ACC112 (cell line): Measurements from ENCODE around the gene SAMD11.

ENCODE experiments used
- H2AFZ ChIP-seq: fragments of 200-600 bp; sonication (generic); one replicate; pipeline ENCODE4 v1.6.0; 2017; ENCODE audit warnings: antibody characterized with exemption, low read length; ENCODE audit not compliant: unreplicated experiment
- H3K27ac ChIP-seq: fragments of 200-600 bp; sonication (generic); 2 replicates; pipeline ENCODE4 v1.5.1; 2014; ENCODE audit warnings: low read depth, mild to moderate bottlenecking, antibody characterized with exemption, low read length, moderate library complexity
- H3K27me3 ChIP-seq: fragments of 200-600 bp; sonication (generic); 2 replicates; pipeline ENCODE4 v1.6.1; 2014; ENCODE audit warnings: mild to moderate bottlenecking, antibody characterized with exemption, low read length, moderate library complexity, mixed read lengths; ENCODE audit not compliant: insufficient read depth
- H3K36me3 ChIP-seq: fragments of 200-600 bp; sonication (generic); 2 replicates; pipeline ENCODE4 v1.6.1; 2016; ENCODE audit warnings: mild to moderate bottlenecking, antibody characterized with exemption, low read length, moderate library complexity, mixed read lengths; ENCODE audit not compliant: insufficient read depth
- H3K4me1 ChIP-seq: fragments of 200-600 bp; sonication (generic); one replicate; pipeline ENCODE4 v1.6.1; 2016; ENCODE audit warnings: low read length, mixed read lengths; ENCODE audit not compliant: insufficient read depth, unreplicated experiment, control insufficient read depth
- H3K4me3 ChIP-seq: fragments of 200-600 bp; sonication (generic); 2 replicates; pipeline ENCODE4 v1.5.1; 2014; ENCODE audit warnings: mild to moderate bottlenecking, low read depth, low read length
- H3K79me2 ChIP-seq: fragments of 200-600 bp; sonication (generic); one replicate; pipeline ENCODE4 v1.6.0; 2016; ENCODE audit warnings: low read length; ENCODE audit not compliant: control insufficient read depth, unreplicated experiment, insufficient read depth

The SAMD11 gene

DNA sequence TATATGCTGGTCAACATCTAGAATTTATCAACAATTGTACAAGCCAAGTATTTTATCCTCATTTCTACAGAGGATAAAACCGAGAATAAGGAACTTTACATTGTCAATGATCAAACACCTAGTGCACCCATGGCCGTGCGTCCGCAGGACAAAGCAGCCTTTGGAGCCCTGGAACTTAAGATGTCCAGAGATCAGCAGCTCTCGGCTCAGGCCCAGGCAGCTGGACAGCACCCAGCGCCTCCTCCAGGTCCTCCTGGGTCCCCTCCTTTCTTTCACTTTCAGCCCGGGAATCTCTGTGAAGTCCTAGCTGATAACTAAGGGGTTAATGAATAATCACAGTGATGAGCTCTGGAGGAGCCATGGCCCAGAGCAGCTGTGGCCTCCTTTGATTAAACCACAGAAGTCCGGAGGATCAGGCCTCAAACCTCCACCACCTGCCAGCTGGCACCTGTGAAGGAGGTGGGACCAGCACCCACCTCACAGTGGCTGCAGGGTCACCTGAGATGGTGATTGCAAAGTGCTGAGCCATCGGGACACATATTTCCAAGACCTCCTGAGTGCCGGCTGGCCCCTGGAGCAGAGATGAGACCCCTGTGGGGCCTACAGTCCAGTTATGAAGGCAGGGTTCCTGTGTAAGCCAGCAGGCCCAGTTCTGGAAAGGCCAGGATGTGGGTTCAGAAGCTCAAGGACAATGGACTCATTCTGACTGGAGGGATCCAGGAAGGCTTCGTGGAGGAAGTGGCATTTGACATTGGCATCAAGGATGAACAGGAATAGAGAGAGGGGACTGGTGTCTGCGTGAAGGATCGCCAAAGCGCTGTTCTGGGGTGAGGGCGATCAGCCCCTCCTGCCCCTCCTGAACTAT, 11.6 kb upstream of the SAMD11 start:
- Histone ChIP-seq H3K36me3 (no peaks in the 10 kb centered on the region), H3K4me1 (peaks cover 12% of the 10 kb centered on the region), H3K27ac (no peak overlapping the region)

DNA sequence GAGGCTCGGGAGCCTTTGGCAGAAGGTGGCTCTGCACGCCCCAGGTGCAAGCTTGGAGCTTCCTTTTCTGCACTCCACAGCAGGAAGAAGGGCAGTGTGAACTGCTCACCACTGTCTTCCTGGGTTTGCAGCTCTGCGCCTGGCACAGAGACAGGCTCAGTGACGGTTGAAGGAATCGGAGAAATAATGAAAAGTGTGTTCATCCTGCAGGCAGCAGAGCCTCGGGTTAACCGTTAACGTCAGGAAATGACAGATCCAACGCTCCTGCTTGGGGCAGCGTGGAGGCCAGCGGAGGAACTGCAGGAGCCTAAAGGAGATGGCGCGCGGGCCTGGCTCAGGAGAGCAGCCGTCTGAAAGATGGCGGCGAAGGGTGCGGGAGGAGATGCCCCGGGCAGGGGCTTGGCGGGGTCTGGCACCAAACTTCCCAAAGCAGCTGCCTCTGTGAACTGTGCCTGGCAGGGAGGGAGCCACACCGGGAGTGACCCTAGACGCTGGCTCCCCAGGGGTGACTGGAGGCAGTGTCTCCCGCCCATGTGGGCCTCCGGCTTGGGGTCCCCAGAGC, 10.9 kb upstream of the SAMD11 start:
- Histone ChIP-seq H3K79me2 (no peaks in the 10 kb centered on the region), H3K4me3 (no peak overlapping the region), H3K4me1 (peaks cover 12% of the 10 kb centered on the region), H3K27ac (no peak overlapping the region), H3K36me3 (no peaks in the 10 kb centered on the region), H2AFZ (no peak overlapping the region), H3K27me3 (peaks cover 17% of the 10 kb centered on the region; the same call in 1 of the 2 replicates)

More for the DNA sequence above, 11.6 kb upstream of the SAMD11 start:
- Histone ChIP-seq H3K4me3 (no peak overlapping the region), H2AFZ (no peak overlapping the region), H3K79me2 (no peaks in the 10 kb centered on the region), H3K27me3 (peaks cover 11% of the 10 kb centered on the region; the same call in 1 of the 2 replicates)

DNA sequence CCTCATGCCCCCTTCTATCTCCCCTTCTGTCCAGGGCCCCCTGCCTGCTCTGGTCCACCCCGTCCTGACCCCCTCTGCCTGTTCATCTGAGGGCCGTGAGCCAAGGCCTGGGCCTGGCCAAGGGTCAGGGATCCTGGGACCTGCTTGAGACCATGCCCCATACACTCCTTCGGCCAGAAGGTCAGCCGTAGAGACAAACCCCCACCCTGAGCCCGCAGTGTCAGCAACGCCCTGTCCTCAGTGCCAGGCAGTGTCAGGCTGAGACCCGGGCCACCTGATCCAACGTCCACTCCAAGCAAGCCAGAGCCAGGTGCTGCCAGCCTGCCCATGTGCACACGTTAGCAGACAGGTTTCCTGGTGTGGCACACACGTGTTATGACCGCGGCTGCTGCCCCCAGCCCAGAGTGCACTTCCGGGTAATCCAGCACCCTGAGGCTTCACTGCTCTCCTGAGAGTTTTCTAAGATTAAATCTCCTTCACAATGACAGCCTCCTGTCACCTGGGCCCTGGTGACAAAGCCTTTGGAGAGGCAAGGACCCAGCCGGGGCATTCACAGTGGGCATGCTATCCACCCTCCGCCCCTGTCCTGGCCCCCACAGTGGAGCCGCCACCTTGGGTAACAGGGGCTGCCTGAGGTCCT, 10.1 kb upstream of the SAMD11 start:
- Histone ChIP-seq H2AFZ (no peak overlapping the region), H3K4me1 (peaks cover 12% of the 10 kb centered on the region), H3K27ac (no peak overlapping the region), H3K4me3 (no peak overlapping the region), H3K27me3 (peaks cover 19% of the 10 kb centered on the region; the same call in 1 of the 2 replicates), H3K36me3 (no peaks in the 10 kb centered on the region), H3K79me2 (no peaks in the 10 kb centered on the region)

DNA sequence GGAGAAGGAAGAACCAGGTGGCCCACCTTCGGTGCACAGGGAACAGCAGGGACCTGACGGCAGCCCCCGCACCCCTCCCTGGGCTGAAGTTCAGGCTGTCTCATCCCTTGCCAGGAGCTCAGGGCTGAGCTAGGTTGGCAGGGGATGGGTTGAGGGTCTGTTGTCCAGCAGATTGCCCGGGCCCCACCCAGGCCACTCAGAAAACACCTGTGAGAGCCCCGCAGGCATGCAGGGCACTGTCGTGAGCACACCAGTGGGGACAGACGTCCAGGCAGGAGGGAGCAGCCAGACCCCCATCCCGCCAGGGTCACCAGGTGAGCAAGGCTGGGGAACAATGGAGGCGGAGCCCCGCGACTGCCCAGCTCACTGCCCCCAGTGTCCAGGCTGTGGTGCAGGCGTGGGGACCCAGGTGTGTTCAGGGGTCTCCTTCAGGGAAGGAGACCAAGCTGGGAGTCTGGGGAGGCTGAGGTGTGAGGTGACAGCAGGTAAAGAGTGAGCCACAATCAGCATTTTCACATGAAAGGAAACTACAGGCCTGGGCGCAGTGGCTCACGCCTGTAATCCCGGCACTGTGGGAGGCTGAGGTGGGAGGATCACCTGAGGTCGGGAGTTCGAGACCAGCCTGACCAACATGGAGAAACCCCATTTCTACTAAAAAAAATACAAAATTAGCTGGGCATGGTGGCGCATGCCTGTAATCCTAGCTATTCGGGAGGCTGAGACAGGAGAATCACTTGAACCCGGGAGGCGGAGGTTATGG, 9.4 kb upstream of the SAMD11 start:
- Histone ChIP-seq H3K79me2 (no peaks in the 10 kb centered on the region), H3K27me3 (peaks cover 19% of the 10 kb centered on the region; the same call in 1 of the 2 replicates), H3K4me3 (no peak overlapping the region), H3K36me3 (no peaks in the 10 kb centered on the region), H2AFZ (no peak overlapping the region), H3K27ac (no peak overlapping the region), H3K4me1 (peaks cover 12% of the 10 kb centered on the region)

DNA sequence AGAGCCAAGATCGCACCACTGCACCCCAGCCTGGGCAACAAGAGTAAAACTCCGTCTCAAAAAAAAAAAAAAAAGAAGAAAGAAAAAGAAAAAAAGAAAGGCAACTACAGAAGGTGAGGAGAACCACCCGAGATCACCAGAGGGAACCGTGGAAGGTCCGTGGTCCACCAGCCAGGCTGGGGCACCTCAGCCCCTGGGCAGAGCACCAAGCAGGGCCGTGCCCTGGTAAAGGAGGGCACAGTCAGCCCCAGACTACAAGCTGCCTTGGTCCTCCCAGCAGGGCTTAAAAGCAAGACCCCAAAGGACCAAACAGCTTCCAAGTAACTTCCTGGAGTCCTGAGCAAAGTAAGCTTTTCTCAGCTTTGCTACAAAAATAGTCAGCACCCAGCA, 8.8 kb upstream of the SAMD11 start:
- H3K27ac ChIP-seq: no peak overlapping the region
- H3K27me3 ChIP-seq: peaks cover 19% of the 10 kb centered on the region; the same call in 1 of the 2 replicates
- H3K79me2 ChIP-seq: no peaks in the 10 kb centered on the region
- H3K36me3 ChIP-seq: no peaks in the 10 kb centered on the region
- no peak overlapping the region for H2AFZ ChIP-seq
- H3K4me3 ChIP-seq: no peak overlapping the region
- peaks cover 12% of the 10 kb centered on the region for H3K4me1 ChIP-seq

DNA sequence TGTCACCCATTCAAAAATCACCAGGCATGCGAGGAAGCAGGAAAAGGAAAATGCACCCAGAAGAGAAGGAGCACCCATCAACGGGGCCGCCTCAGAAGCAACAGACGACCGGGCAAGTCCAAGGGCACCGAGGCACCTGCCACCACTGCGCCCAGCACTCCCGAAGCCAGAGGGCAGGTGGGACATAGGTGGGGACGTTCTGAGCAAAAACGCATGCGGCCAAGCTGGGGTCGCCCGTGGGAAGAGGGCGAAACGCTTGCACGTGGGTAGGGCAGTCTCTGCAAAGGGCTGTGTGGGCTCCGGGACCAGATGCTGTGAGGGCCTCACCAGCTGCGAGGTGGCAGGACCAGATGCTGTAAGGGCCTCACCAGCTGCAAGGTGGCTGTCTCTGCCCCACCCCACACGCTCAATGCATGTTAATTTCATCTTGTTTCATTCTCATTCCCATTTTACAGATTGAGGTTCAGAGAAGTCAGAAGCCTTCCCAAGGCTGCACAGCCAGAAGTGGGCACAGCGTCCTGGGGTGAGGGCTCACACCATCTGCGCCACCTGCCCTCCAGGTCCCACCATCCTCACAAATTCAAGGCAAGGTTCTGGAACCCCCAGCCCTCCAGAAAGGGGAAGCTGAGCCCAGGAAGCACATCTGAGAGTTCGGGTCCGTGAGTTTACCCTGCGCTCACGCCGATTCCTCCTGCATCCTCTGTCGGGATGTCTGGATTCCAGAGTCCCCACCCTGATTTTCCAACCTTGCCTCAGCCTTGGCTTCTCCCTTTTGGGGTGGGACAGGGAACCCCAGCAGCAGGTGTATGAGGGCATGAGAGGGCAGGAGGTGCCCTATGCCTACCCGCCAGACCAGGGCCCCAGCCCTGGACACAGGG, 8.2 kb upstream of the SAMD11 start:
- peaks cover 19% of the 10 kb centered on the region; the same call in 1 of the 2 replicates for H3K27me3 ChIP-seq
- no peaks in the 10 kb centered on the region for H3K79me2 ChIP-seq

DNA sequence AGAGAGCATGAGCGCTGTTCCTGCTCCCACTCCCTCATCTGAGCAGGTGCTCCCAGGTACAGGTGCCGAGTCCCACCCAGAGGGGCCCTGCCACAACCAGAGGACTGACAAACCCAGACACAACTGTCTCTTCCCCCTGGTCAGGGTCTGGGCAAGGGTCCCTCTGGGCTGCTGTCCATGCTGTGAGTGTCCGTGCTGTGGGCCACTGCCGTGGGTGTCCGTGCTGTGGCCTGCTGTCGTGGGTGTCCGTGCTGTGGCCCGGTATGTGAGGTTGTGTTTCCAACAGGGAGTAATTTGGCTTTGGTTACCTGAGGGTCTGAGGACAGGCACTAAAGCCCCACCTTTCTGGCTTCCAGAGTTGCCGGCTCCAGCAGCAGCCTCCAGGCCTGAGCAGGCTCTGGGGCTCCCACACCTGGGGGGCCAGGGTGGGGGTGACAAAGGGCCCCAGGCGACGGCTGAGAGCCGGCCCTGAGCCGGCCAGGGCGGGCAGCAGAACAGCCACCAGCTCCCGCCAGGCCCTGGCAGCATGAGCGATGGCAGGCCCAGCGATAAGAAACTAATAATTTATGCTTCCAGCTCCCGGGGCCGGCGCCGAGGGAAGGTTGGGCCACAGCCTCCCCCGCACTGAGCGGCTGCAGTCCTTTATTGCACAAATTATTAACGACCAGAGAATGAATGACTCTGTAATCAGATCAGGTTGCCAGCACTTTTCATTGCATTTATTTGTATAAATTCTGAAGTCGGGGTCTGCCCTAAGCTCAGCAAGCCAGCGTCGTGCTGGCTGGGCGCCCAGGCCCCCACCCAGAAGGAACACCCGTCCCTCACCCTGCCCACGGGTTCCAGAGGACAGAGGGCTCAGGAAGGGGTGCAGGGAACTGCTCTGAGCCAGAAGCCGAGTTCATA, 7.3 kb upstream of the SAMD11 start:
- Histone ChIP-seq H2AFZ (no peak overlapping the region), H3K4me3 (no peak overlapping the region), H3K27me3 (peaks cover 19% of the 10 kb centered on the region; the same call in 1 of the 2 replicates), H3K36me3 (no peaks in the 10 kb centered on the region), H3K79me2 (no peaks in the 10 kb centered on the region), H3K4me1 (peaks cover 4% of the 10 kb centered on the region), H3K27ac (no peak overlapping the region)

More for the DNA sequence above, 8.2 kb upstream of the SAMD11 start:
- Histone ChIP-seq H3K4me1 (peaks cover 7% of the 10 kb centered on the region), H3K36me3 (no peaks in the 10 kb centered on the region), H3K27ac (no peak overlapping the region), H2AFZ (no peak overlapping the region), H3K4me3 (no peak overlapping the region)

DNA sequence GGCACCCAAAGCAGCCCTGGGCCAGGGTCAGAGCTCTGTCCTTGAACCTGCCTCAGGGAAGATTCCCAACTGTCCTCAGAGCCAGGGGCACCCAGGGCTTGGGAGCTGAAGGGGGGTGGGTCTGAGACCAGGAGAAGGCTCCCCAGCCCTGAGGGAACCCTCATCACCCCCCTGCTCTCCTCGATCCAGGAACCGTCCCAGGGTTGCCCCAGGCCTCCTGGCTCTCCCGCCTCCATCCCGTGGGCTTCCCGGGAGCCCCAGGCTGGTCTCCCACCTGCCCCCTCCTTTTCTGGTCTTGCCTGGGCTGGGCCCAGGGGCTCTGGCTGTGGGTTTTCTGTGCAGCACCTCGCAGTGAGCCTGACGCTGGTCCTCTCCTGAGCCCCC, 6.7 kb upstream of the SAMD11 start:
- no peaks in the 10 kb centered on the region for H3K36me3 ChIP-seq
- no peak overlapping the region for H3K27ac ChIP-seq
- H3K27me3 ChIP-seq: peaks cover 19% of the 10 kb centered on the region; the same call in 1 of the 2 replicates
- H2AFZ ChIP-seq: no peak overlapping the region
- H3K4me3 ChIP-seq: no peak overlapping the region
- peaks cover 4% of the 10 kb centered on the region for H3K4me1 ChIP-seq
- H3K79me2 ChIP-seq: no peaks in the 10 kb centered on the region

DNA sequence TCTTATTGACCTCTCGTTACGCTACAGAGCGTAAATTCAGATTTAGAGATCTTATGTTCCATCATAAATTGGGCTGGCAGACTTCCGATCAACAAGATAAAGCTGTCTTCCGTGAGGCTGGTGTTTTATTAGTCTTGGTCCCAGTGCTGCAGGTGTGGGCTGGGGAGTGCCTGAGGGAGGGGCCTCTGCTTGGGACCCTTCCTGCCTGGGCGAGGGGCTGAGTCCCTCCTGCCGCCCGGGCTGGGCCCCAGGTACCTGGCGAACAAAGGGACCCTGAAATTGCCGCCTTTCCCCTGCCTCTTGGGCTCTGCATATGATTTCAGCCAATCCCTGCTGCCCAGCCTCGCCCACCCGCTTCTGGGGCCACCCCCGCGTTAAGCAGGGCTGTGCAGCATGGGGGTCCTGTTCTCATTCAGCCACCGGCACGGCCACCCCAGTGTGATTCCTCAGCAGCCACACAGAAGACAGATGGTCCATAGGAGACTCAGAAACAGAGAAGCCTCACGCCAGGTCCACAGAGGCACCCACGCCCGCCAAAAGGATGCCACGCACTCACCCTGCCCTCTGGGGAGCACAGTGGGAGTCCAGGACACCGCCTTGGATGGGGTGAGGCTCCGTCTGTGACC, 6.1 kb upstream of the SAMD11 start:
- peaks cover 19% of the 10 kb centered on the region; the same call in 1 of the 2 replicates for H3K27me3 ChIP-seq
- peaks cover 4% of the 10 kb centered on the region for H3K4me1 ChIP-seq
- no peaks in the 10 kb centered on the region for H3K79me2 ChIP-seq
- H2AFZ ChIP-seq: no peak overlapping the region
- no peaks in the 10 kb centered on the region for H3K36me3 ChIP-seq
- no peak overlapping the region for H3K4me3 ChIP-seq
- no peak overlapping the region for H3K27ac ChIP-seq
